Measurements from ENCODE around the gene CABLES2. TPM values are rescaled to one million over a fixed set of nuclear protein-coding genes. Genes with fewer than 3 reads are reported as not detected.

Gene CABLES2
- total RNA-seq, 1 experiment from 2014 or later = 6.0 TPM

DNA sequence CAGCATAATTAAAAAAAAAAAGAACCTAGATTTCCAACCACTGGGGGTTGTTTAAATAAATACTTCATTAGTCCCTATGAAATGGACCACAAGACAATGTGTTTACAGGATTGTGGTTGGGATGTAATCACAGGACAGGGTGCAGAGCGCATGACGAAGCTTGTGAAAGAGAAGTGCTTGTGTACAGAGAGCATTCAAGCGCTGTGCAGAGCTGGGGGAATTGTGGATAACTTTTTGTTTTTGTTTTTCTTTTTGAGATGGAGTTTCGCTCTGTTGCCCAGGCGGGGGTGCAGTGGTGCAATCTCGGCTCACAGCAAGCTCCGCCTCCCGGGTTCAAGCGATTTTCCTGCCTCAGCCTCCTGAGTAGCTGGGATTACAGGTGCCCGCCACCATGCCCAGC lies 62.3 kb downstream of the CABLES2 start:
- no peak for DNase-seq
- no peaks in the 10 kb centered on the region for H3K27me3 ChIP-seq
- H3K9me3 ChIP-seq = peaks cover 6% of the 10 kb centered on the region; the same call in 1 of the 2 replicates
- peaks cover 77% of the 10 kb centered on the region for H3K36me3 ChIP-seq
- H3K4me3 ChIP-seq = no peak overlapping the region

DNA sequence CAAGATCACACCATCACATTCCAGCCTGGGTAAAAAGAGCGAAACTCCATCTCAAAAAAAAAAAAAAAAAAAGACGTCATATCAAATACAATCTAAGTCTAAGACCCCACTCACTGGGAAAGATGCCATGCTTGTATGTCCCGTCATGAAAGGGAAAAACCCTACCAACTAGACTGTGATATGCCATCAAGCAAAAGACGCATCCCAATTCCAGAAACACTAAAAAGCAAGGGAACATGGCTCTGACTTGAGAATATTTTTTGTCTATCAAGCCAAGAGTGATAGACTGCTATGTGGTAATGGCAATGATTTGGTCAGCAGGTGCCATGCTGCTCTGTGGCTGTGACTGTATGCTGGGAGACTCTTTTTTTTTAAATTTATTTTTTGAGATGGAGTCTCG lies 63.0 kb downstream of the CABLES2 start:
- H3K4me3 ChIP-seq = no peak overlapping the region
- DNase-seq = no peak
- peaks cover 79% of the 10 kb centered on the region for H3K36me3 ChIP-seq
- peaks cover 6% of the 10 kb centered on the region; the same call in 1 of the 2 replicates for H3K9me3 ChIP-seq
- H3K27me3 ChIP-seq = no peaks in the 10 kb centered on the region

DNA sequence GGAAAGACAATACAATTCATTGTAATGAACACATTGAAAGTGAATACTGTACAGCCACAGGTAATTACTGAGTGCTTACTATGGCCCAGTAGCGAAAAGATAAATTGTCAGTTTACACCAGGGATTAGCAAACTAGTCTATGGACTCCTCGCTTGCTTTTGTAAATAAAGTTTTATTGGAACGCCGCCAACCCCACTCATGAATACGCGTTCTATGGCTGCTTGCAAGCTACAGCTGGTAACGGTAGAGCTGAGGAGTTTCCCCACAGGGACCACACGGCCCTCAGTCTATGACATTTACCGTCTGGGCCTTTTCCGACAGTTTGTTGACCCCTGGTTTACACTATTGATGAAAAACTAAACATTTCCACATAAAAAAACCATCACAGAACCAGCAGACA lies 64.2 kb downstream of the CABLES2 start:
- Histone ChIP-seq H3K36me3 (peaks cover 78% of the 10 kb centered on the region), H3K27me3 (no peaks in the 10 kb centered on the region), H3K4me3 (no peak overlapping the region), H3K9me3 (0 out of 2 replicates have a peak, but pooled peaks cover 2% of the 10 kb centered on the region)
- no peak for DNase-seq

DNA sequence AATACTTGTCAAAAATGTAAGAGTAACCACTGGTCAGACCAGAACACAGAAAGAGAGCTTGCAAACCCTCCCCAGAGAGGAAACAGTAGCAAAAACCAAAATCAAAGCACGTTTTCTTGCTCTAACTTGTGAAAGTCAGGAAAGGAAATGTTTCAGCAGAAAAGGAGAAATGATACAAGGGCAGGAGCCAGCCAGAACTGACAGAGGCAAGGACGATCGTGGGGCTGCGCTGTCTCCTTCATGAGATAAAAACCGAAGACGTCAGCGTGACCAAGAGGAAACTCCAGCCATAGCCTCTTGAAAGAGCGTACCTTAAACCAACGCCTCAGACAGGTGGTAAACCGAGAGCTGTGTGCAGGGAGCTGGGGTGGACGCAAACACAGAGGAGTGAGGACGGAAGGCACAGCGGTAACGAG lies 67.4 kb downstream of the CABLES2 start:
- no peak overlapping the region for H3K4me3 ChIP-seq
- DNase-seq = no peak
- 0 out of 2 replicates have a peak, but pooled peaks cover 2% of the 10 kb centered on the region for H3K9me3 ChIP-seq
- H3K27me3 ChIP-seq = no peaks in the 10 kb centered on the region
- peaks cover 63% of the 10 kb centered on the region for H3K36me3 ChIP-seq

Other genes starting within 250 kb of the CABLES2 start
- gene MTG2, start 224.3 kb downstream of the CABLES2 start, total RNA-seq (2014; rRNA removed; shearing (Covaris generic); ENCODE audit: low replicate concordance) = 87.3 and 102 TPM in 2 replicates
- not detected in 2 replicates for gene HRH3, start 187.0 kb downstream of the CABLES2 start, total RNA-seq (2014; rRNA removed; shearing (Covaris generic); ENCODE audit: low replicate concordance)
- 18.4 TPM in 2 replicates for gene OSBPL2, start 168.8 kb downstream of the CABLES2 start, total RNA-seq (2014; rRNA removed; shearing (Covaris generic); ENCODE audit: low replicate concordance)
- gene ADRM1, start 104.3 kb downstream of the CABLES2 start, total RNA-seq (2014; rRNA removed; shearing (Covaris generic); ENCODE audit: low replicate concordance) = 264 and 328 TPM in 2 replicates
- 12.8 and 22.2 TPM in 2 replicates for gene LAMA5, start 40.0 kb downstream of the CABLES2 start, total RNA-seq (2014; rRNA removed; shearing (Covaris generic); ENCODE audit: low replicate concordance)
- gene RPS21, start 20.2 kb downstream of the CABLES2 start, total RNA-seq (2014; rRNA removed; shearing (Covaris generic); ENCODE audit: low replicate concordance) = 2,164 and 3,269 TPM in 2 replicates
- gene RBBP8NL, start 20.3 kb upstream of the CABLES2 start, total RNA-seq (2014; rRNA removed; shearing (Covaris generic); ENCODE audit: low replicate concordance) = not detected in 2 replicates
- gene GATA5, start 68.7 kb upstream of the CABLES2 start, total RNA-seq (2014; rRNA removed; shearing (Covaris generic); ENCODE audit: low replicate concordance) = 1.6 TPM in 1 of 2 replicates, not detected in the other
- gene SLCO4A1, start 235.2 kb upstream of the CABLES2 start, total RNA-seq (2014; rRNA removed; shearing (Covaris generic); ENCODE audit: low replicate concordance) = 10.7 and 23.0 TPM in 2 replicates